Activated gamma-delta T cell treated with Interleukin-2 at 50 U/mL for 16 hours (primary cell): ENCODE measurements around the gene PTPRN2.
"Not testable (repeated sequence)": the region's sequence is repeated elsewhere in the genome, so short reads cannot be mapped to it uniquely, and the experiment has no call there.

Source experiments
- DNase-seq: peaks from one replicate; pipeline ENCODE4 v3.0.0-alpha.2; 2020

PTPRN2 gene

DNA sequence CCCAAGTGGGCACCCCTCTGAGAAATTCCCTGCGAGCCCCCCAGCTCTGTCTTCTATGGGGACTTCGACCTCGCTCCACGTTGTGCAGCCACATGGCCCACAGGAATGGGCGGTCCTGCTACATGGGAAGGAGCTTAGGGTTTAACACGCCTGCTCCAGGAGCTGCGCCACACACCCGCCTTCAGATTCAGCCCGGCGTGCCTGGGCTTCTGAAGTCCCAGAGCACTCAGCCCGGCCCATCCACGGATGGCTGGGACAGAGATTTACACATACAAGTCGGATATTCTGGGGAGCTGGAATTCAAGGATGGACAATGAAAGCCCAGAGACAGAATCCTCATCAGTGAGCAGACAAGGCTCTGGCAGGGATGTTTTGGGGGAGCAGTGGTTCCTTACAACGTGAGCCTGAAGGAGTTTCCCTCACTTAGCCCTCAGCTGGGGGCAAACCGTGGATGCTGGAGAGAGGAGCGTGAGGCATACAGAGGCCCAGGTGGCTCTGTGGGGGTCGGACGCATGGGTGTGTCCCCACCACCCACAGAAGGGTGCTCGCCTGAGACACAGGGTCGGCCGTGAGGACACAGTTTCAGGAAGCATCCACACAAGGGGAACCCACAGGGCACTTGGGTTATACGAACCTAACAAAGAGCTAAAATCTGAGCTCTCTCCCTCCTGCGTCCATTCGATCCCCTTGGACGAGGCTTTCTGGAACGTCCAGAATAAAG is 877.9 kb downstream of the PTPRN2 start:
- DNase-seq: no peak

DNA sequence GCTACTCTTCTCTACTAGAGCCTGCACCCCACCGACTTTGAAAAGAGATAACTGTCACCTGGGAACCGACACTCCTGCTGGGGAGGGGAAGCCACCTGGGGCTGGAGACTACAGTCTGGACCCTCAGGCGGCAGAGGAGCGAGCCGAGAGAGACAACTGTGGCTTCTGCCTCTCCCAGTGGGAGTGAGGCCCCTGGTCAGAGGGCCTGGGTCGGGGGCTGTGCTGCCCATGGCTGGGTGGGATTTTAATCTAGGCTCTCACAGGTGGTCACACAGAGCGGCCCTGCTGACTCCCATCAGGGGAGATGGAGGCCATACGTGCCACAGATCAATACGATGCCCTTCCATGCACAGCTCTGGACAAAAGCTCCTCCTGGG is 878.7 kb downstream of the PTPRN2 start:
- no peak for DNase-seq

DNA sequence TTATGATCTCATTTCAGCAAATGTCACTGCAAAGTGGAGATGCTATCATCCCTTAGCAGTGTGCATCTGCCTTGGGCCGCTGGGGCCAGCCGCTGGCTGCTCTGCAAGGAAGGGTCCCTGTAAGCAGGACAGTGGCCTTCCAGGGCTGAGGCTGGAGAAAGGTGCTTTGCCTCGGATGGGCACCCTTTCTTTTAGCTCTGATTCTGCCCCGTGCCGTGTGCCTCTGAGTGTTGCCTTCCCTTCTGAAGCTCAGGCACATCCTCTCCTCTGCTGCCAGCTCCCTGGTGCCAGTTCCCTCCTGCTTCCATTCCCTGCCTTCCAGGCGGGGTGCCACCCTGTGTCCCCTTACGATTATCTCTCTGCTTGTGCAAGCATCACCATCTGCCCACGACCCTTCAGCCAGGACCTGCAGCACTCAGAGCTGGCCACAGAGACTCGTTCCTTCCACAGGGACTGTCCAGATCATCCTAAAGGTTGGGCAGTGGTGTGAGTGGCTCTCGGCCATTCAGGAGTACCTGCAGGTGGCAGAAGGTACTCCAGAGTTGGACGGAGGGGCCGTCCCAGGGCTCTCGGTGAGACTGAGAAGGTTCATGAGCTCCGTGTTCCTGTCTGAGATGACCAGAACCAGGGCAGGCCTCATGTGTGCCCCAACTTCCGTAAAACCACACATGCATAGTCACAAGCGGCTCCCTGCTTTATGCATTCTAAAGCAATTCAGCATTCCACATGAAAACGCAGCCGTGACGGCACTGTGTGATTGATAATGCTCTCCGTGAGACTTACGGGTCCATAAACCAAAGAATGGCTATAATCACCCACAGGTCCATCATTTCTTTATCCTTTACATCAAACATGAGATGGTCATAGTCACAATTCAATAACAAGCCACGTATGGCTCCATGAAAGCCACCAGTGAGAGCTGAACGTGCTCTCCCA is 879.4 kb downstream of the PTPRN2 start:
- DNase-seq: no peak

DNA sequence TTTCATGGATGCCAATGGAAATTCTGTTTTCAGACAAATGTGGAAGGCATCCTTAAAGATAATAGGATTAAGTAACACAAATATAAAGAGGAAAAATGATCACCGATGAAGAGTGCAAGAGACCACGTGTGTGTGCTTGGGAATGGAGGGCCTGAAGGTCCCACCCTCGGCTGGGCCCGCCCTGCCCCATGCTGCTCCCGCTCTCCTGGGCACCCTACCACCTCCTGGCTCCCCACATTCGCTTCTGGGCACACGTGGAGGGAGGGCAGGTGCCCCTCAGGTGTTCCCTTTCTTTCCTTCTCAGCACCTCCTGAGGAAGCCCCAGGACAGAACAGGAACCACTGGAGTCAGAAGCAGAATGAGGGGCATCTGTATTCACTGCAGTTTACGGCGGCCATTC is 883.3 kb downstream of the PTPRN2 start:
- DNase-seq: no peak

GRCh38 chr7:157703534-157704195 is 884.0 kb downstream of the PTPRN2 start:
- DNase-seq: no peak

DNA sequence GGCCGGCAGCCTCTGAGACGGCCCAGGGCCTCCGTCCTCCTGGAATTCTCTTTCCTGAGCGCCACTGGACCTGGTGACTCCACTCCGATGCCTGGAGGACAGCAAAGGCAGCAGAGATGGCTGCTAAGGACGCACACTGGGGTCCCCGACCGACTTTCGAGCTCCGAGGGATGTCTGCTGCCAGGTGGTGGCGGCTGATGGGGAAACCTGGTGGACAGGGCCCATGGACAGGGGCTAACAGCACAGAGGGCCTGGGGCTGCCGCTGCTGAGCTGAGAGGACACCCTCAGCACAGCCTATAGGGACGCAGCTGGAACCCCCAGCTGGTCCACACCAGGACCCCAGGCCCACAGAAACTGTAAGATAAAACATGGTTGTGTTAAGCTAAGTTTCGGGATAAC is 884.5 kb downstream of the PTPRN2 start:
- no peak for DNase-seq

DNA sequence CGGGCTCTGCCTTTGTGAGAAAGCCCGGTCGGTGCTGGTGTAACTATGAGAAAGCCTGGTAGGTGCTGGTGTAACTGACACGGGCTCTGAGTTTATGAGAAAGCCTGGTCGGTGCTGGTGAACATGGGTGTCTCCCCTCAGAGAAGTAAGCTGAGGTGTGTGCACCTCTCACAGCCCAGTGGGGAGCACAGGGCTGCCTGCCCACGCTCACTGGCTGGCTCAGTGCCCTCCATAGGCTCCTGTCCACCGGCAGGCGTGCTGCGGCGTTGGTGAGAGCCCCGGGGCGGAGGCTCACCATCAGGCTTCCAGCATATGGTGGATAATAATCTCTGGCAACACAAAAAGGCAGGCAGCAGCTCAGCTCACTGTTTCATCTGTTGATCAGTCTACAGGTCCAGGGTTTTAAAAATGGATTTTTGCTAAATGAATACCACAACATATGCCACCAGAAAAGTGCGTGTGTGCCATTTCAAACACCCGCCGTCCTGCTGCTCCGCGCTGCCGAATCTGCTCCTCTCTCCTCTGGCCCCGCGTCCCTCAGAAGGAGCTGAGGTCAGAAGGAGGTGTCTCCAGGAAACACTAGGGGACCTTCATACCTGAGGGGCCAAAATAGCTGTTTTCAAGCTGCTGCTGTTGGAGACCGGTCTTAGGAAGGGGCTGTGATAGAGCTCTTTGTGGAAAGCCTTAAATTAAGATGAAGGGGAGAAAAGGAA is 885.2 kb downstream of the PTPRN2 start:
- no peak for DNase-seq

DNA sequence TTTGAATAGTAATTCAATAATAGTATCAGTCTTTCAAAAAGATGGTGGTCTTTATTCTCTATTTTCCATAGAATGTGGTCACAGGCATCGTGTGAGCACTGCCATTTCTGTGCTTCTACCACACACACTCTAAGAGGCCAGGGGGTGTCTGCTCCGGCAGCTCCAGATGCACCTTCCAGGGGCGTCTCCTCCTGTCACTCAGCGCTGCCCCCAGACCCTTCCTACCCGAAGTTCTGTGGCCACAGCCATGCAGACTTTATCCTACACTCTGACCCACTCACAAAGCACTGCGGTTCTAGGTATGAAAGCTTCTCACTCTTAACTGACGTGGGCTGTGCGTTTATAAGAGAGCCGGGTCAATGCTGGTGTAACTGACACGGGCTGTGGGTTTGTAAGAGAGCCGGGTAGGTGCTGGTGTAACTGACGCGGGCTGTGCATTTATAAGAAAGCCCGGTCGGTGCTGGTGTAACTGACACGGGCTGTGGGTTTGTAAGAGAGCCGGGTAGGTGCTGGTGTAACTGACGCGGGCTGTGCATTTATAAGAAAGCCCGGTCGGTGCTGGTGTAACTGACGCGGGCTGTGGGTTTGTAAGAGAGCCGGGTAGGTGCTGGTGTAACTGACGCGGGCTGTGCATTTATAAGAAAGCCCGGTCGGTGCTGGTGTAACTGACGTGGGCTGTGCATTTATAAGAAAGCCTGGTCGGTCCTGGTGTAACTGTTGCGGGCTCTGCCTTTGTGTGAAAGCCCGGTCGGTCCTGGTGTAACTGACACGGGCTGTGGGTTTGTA is 886.0 kb downstream of the PTPRN2 start:
- DNase-seq: not testable (repeated sequence)

DNA sequence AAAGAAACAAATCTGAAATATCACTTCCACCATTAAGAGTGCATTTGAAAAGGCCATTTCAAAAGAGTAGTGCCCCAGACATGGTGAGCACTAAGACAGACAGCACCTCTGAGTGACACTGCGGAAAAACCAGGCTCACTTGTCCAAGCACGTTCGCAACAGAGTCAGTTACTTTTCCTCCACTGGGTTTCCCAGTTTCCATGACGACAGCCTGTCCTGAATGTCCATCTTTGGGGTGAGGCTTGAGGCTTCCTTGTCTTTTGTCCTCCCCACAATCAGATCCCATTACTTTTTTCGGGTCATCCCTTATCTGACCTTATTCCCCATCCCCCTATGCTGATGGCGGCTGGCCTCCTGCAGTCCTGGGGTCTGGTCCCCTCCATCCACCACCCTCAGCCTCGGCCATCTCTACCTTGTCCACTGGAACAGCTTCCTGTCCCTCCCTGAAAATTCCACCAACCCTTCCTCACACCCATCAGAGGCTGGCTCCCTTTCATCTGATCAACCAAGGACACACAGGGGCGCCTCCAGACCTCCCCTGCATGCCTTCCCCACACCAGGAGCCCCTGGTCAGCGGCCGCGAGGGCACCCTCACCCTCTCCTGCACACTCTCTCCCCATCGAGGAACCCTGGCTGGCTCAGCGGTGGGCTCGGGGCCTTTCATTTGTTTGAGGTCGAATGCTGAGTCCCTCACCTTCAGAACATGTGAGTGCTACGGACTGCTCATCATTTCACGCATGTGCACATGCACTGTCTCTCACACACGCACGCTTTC is 887.2 kb downstream of the PTPRN2 start:
- DNase-seq: no peak

- no peak for DNase-seq
Measured at GRCh38 chr7:157699357-157700013, 888.1 kb downstream of the PTPRN2 start.

DNA sequence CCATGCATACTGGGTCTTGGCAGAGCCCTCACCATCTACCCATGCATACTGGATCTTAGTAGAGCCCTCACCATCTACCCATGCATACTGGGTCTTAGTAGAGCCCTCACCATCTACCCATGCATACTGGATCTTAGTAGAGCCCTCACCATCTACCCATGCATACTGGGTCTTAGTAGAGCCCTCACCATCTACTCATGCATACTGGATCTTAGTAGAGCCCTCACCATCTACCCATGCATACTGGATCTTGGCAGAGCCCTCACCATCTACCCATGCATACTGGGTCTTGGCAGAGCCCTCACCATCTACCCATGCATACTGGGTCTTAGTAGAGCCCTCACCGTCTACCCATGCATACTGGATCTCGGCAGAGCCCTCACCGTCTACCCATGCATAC is 890.3 kb downstream of the PTPRN2 start:
- not testable (repeated sequence) for DNase-seq

DNA sequence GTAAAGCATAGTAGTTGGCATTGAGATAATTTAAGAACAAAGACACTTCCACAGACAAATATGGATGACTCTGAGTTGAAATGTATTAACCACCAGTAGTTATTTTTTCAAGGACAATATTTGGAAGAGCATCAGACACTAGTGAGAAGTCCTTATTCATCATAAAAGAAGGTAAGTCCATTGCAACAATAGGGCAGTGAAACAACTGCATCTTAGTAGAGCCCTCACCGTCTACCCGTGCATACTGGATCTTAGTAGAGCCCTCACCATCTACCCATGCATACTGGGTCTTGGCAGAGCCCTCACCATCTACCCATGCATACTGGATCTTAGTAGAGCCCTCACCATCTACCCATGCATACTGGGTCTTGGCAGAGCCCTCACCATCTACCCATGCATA is 892.0 kb downstream of the PTPRN2 start:
- DNase-seq: not testable (repeated sequence)

- no peak for DNase-seq
Measured at GRCh38 chr7:157694376-157694665, 893.3 kb downstream of the PTPRN2 start.

DNA sequence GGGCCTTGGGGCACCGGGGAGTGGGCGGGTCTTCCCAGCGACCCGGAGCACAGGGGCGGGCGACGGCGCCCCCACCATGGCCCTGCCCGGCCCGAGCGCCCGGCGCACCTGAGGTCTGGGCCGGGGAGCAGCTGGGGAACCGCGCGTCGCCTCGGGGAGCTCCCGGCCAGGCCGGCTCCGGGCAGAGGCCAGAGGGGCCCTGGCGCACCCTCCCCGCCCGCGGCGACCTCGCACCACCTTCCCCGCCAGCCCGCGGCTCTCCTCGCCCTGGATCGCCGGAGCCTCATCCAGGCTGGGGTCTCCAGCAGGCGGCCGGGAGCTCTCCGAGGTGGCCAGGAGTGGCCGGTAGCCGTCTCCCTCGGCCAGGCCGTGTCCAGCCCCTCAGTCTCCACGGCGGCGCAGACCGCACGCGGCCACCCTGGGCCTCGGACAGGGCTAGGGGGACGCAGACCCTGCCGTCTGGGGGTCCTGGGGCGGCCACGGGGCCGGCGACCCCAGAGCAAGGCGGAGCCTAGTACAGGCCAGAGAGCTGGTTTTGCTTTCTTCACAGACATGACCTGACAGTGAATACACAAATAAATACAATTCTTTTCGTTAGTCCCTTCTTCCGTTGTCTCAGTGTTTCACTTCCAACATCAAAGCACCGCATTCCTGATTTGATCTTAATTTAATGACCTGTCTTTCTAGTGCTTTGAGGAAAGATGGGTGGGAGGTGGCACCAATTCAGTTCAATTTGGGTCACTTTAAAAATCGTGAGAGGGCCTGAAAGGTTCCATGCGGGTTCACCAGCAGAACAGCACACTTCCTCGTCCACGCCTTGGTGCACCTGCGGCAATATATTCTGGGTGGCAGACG is 893.9 kb downstream of the PTPRN2 start:
- no peak for DNase-seq

GRCh38 chr7:157693071-157693520 is 894.5 kb downstream of the PTPRN2 start:
- DNase-seq: no peak

GRCh38 chr7:157692460-157693011 is 895.1 kb downstream of the PTPRN2 start:
- no peak for DNase-seq

DNA sequence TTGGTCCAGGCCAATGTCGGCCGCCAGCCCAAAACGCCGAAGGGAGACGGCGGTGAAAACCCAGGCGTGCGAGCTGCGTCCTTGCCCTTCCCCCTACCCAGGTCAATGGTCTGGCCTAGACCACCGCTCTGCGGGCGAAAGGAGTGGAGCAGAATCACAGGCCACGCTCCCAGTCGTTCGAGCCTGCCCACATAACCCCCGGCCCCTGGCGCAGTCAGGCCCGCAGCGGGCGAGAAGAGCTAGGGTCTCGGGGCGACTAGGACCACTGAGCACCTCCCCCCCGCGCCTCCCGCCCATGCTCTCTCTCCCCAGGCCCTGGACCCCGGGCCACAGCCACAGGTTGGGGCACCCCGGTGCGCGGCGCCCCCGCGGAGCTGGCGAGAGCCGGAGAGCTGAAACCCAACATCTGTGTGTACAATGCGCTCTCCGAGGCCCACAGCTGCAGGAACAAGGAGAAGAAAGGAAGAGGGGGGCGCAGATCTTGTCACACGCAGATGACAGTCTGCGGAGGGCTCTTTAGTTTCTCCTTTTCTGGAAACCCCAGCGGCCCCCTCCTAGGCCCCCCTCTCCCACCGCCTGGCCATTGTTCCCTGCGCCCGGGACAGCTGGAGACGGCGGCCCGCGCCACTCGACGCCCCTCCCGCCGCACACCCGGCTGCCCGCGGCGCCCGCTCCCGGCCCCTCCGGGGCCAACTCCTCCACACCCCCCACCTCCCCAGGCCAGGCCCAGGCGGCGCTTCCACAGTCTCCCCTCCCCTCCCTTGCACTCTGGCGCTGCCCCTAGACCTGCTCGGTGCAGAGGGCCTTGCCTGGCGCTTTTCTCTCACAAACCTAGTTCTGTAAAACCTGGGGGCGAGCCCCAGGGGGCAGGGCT is 895.8 kb downstream of the PTPRN2 start:
- no peak for DNase-seq

DNA sequence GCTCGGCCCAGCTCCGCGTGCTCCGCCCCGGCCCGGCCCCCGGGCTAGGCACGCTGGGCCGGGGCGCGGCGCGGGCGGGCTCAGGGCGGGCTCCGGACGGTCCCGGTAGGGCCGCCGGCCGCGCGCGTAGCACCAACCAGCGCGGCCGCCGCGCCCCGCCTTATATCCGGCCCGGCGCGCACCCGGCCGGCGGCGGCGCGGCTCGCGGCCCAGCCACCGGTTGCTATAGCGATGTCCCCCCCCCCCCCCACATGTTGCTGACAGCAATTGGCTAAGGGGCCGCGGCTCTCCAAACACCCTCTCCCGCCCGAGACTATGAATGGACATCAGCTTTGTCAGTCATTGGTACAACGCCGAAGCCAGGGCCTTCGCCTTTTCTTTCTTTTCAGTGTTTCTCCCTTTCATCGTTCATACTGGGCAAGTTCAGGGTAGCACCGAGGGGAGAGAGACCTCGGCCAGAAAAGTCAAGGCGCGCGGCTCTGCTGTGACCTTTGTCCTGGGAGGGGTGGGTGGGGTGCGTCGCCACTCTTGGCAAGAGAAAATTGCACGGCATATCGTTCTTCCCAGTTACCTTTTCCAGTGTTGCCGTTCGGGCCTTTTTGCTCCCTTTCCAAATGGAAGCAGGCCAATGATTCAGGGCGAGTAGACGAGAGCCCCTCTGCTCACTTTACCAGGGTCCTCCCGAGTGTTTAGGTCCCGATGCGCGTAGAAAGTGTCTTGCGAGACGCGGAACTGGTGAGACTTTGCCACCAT is 896.6 kb downstream of the PTPRN2 start:
- no peak for DNase-seq
